Renal cortex interstitium (tissue), 11 donors: ENCODE data around the gene C22orf15. TPM values are rescaled to one million over a fixed set of nuclear protein-coding genes. Genes with fewer than 3 reads are reported as not detected.

Experiments
- DNase-seq, 11 donors: peaks; one replicate each; pipeline ENCODE4 v3.0.0-alpha.2; 2013; ENCODE audit warnings: low read depth in 9 of 11, low spot score in 4 of 11; ENCODE audit errors: extremely low read depth in 1 of 11
- polyA plus RNA-seq, 3 donors: library from polyadenylated mRNA; unstranded; fragments of 120-200 nt; gene quantifications; one replicate each; pipeline ENCODE4 v1.2.1, GENCODE V29; 2013; ENCODE audit not compliant: insufficient read length in 3 of 3

Gene C22orf15
- polyA plus RNA-seq, 3 donors: 2.4 to 3.5 (median 3.2) TPM

DNA sequence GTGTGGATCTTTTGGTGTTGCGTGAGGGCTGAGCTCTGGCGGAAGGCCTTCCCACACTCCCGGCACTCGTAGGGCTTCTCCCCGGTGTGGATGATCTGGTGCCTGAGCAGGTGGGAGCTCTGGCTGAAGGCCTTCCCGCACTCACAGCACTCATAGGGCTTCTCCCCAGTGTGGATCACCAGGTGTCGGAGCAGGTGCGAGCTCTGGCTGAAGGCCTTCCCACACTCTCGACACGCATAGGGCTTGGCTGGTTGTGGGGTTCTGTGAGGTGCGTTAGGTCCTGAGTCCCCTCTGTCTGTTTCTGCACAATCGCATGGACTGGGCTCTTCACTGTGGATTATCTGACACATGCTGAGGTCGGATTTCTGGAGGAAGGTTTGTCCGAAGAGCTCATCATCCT lies 18.3 kb upstream of the C22orf15 start:
- DNase-seq: no peak

DNA sequence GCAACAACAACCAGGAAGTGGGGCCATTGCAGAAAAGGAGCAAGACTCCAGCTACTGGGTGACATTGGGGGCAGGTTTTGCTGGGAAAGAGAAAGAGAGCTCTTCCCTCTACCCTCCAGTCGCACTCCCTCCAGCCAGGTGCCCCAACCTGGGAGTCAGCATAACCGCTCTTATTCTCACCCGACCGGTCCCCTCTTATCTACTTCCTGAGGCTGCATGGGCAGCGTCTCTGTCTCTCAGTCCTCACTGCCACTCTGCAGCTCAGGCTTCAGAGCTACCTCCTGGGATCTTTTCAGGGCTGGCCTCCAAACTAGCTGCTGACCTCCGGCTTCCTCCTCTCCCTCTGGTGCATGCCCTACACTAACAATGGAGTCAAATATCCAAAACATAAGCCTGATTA lies 17.0 kb upstream of the C22orf15 start:
- DNase-seq: no peak

DNA sequence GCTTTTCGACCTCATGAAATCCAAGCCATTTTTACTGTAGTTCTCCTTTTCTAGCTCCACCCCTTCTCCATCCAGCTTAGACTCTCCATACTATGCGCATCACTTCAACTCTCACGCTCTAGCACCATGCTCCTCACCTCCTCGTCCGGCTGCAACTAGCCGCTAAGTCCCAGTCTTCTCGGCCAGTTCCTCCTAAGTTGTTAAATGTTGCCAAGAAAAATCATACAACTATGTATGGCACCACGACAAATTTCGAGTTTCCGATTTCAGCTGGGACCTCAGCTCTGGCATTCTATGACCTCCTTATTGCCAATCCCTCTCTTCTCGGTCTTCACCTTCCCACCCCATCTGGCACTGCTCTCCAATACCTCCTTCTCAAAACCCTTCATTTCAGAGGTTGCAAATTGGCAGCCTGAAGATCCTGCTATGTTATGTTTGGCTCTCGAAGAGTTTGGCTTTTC lies 12.9 kb upstream of the C22orf15 start:
- DNase-seq: no peak

DNA sequence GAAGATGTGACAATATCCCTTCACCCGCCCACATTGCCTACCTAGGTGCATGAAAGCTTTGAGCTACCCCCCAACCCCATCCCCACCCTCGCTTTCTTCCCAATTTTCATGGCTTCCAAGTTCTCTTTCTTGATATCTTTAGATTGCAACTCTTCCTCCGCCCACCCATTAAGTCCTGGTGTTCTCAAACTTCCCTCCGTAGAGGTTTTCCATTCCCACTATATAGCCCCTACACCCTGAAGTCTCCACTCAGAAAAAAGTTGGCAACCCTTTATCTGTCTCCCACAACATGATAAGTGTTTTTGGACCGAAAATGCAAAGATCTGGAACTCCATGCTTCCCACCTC lies 12.4 kb upstream of the C22orf15 start:
- no peak for DNase-seq

DNA sequence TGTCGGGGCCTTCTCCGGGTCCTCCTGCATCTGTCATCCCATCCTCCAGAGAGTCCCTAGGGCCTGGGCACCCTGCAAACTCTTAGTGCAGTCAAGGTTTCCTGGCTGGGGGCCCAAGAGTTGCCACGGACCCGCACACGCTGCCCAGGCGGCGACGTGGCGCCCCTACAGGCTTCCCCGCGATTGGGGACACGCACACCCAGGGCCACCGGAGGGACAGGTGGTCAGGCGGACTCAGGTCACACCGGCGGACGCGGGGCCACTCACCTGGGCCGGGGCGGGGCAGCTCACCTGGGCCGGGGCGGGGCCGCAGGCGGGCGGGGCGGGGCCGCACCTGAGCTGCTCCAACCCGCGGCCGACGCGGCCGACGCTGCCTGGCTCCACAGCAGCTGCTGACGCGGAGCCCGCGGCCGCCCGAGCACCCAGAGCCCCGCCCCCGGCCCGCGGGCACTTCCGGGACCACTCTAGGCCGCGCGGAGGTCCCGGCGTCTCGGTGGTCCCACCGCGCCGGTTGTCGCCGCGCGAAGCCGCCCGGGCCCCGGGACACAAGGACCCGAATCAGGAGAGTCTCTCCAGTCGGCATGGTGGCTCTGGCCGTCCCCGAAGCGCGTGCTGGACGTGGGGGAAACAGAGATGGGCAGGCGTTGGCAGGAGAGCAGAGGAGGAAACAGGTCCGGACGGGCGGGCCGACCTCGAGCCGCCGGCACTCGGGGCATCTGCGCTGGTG lies 11.9 kb upstream of the C22orf15 start, which contains the start of gene ZNF70:
TSS of gene ZNF70 (minus strand) at position 399 of the 727 bp plus-strand sequence. CDS start 5,972 bp downstream, outside the sequence.
- peak in 7 of 11 donors; percentile 61 to 84 (median 82) for DNase-seq

DNA sequence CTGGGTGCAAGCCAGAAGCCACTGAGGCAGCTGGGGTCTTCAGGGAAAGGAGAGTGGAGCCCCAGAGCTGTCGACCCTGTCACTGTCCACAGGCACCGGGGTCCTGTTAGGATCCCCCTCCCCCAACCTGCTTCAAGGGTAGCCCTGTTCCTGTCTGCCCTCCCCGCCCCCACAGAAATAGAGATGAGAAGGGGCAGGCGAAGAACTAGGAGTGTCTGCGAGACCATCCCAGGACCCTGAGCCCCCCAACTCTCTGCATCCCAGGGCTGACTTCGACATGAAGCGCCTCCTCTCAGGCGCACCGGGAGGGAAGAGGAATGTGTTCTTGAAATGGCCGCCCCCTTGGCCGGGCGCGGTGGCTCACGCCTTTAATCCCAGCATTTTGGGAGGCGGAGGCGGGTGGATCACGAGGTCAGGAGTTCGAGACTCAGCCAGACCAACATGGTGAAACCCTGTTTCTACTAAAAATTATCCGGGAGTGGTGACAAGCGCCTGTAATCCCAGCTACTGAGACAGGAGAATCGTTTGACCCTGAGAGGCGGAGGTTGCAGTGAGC lies 11.3 kb upstream of the C22orf15 start:
- DNase-seq: peak in 3 of 11 donors; percentile 28 to 42 (median 41)

DNA sequence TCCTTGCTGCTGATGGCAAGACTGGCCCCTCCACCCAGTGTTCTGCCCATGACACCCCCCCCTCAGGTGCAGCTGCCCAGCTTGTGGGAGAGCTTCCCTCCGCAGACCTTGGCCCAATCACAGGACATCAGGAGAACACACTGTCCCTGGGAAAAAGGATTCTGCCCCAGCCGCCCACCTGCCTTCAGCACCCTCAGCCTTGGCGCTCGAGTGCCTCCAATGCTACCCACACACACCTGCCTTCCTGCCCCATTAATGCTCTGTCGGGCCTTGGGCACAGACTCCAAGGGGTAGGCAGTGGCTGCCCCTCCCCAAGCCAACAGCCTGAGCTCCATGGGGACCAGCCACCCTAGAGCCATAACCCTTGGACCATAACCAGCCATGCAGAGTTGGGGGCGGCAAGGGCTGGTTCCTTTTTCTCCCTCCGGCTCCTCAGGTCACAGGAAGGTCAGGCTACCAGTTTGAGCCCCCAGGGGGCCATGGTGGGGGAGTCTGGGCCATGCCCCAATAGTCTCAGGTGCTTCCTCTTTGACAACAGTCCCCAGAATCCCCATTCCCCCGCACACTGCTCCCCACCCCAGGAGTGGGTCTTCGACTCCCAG lies 10.6 kb upstream of the C22orf15 start:
- DNase-seq: no peak

DNA sequence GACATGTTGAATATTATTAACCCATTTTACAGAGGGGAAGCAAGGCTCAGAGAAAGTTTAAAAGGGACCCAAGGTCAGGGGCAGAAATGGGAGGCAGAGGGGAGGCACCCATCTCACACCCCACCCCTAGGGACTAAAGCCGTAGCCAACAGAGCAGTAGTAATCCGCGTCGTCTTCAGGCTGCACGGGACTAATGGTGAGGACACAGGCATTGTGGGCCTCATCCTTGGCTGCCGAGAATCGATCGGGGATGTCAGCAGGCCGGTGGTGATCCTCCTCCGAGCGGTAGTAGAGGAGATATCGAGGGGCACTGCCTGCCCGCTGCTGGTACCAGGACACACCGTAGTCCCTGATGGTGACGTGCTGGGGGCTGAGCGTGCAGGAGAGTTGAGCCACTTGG lies 10.0 kb upstream of the C22orf15 start:
- no peak for DNase-seq

DNA sequence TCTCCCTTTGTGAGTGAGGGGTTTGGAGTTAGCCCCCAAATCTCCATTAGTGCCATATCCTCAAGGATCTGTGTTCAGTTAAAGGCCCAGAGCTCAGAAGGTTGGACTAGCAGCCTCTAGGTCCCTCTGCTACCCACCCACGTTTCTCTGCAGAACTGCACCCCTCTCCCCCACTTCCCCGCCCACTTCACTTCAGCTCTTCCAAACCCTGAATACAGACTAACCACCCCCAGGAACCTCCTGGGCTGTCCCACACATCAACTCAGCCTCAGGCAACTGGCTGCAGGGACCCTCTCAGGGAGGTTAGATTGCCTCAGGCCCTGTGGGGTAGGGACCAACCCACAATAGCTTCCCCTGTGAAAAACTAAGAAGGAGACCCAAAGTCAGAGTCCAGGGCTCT lies 9.4 kb upstream of the C22orf15 start:
- no peak for DNase-seq

DNA sequence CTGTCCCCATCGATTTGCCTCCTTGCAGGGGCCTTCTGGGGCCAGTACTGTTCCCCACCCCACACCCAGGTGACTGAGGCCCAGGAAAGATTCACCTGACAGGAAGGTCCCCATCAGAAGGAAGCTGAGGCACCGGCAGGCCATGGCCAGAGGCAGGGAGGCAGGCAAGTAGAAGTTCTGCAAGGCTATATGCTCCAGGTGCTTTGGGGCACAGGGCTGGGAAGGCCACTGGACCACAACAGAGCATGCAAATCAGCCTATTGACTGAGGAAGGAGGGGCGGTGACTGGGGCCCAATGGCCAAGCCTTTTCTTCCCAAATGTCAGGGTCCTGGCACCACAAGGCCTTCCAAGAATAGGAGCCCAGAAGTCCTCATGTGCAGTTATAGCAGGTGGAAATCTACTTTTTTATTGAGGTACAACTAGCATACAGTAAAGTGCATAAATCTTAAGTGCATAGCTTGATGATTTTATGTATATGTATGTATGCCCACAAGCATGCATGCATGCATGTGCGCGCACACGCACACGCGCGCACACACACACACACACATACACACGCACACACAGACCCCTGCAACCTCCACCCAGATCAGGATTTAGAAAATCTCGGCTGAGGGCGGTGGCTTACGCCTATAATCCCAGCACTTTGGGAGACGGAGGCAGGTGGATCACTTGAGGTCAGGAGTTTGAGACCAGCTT lies 8.4 kb upstream of the C22orf15 start, which contains the start of gene VPREB3:
TSS of gene VPREB3 (minus strand) at position 206 of the 700 bp plus-strand sequence. CDS start at position 144, 62 bp downstream.
- DNase-seq: no peak

DNA sequence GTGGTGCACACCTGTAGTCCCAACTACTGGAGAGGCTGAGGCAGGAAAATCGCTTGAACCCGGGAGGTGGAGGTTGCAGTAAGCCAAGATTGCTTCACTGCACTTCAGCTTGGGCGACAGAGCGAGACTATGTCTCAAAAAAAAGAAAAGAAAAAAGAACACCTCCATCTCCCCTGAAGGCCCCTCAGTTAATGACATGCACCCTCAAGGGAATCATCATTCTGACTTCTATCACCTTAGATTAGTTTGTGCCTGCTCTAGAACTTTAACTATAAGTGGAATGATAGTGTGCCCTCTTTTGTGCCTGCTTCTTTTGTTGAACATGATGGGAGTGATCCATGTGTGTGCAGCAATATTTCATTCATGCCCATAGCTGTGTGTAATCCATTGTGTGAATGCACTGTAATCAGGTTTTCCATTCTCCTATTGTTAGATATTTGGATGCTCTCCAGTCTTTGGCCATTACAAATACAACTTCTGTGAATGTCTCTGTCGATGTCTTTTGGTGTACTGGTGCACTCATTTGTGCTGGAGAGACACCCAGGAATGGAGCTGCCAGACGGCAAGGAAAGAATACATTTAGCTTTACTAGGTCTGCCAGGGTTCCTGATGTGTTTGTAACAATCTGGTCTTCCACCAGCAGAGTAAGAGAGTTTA lies 7.7 kb upstream of the C22orf15 start:
- DNase-seq: no peak

DNA sequence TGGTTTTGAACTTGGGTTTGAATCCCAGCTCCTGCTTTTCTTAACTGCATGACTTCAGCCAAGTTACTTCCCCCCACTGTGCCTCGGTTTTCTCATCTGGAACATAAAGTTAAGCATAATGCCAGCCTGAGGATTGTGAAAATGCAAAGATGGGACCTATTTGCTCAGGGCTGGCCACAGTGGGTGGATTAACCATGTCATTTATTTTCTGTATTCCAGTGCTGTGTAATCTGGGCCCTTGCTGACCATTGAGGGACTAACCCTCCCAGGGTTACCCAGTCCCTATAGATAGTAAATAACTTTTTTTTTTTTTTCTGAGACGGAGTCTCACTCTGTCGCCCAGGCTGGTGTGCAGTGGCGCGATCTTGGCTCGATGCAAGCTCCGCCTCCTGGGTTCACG lies 7.1 kb upstream of the C22orf15 start:
- DNase-seq: no peak

DNA sequence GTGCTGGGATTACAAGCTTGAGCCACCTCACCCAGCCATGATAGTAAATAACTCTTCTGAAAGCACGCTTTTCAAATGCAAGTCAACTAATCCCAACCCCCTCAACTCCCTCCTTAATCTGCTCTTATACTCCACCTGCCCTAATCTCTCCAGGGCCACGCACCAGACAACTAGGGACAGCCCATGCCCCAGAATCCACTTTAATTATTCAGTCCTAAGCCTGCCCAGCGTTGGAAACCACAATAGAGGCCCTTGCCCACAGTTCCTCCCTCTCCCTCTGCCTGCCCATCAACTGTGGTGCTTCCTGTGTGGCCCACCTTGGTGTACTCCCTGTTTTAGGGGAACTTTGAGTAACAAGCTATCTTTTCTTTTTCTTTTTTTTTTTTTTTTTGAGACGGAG lies 5.9 kb upstream of the C22orf15 start:
- no peak for DNase-seq

DNA sequence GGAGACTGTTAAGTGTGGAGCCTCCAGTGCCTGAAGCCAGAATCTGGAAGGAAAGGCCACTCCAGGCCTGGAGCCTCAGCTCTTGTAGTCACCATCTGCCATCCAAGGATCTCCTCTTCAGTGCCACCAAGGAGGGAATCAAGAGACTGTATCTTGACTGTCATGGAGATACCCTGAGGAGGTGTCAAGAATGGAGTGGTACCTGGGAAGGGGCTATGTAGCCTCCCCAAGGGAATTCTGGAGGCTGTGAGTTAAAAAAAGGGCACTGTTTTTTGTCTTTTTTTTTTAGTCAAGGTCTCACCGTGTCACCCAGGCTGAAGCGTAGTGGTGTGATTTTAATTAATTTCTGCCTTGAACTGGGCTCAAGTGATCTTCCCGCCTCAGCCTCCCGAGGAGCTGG lies 3.2 kb upstream of the C22orf15 start:
- DNase-seq: no peak

DNA sequence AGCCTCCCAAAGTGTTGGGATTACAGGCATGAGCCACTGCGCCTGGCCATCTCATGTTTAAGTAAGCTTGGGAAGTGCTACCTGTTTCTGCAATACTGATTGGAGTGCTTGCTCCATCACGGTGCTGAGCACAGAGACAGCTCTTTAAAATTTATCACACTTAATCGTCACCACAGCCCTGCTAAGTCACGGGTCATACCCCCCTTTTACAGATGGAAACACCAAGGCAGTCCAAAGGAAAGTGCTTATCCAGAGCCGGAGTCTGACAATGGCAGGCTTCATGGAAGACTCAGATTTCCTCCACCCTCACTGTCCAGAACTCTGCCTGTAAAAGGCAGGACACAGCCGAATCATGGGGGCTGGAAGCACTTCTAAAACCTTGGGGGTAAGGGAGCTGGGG lies 2.7 kb upstream of the C22orf15 start:
- no peak for DNase-seq

DNA sequence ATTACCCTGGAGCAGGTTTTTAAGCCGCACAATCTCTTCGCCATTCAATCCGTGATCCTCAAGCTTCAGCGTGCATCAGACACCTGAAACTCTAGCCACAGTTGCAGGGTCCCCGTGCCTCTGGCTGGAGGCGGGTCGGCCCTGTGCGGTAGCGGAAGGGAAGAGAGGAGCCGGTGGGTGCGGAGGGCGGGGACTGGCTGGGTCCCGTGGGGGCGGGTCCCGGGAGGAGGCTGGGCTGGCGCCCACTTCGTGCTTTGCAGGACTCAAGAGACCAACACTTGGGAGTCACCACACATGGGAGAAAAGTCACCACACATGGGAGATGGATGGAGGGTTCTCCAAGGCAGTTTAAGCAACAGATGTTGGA lies 772 bp downstream of the C22orf15 start:
- DNase-seq: no peak

DNA sequence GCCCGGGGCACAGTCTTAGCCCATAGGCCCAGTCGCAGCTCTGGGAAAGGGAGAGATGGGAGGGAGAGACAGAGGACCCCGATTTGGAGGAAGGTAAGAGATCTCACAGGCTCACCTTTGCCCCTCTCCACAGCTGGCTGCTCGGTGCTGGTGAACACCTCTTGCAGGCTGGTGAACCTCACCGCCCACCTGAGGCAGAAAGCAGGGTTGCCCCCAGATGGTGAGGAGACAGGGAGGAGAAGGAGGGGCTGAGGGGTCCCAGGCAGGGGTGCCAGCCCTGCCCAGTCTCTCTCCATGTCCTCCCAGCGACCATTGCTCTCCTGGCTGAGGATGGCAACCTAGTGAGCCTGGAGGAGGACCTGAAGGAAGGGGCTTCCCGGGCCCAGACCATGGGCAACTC lies 1.2 kb downstream of the C22orf15 start:
- no peak for DNase-seq

DNA sequence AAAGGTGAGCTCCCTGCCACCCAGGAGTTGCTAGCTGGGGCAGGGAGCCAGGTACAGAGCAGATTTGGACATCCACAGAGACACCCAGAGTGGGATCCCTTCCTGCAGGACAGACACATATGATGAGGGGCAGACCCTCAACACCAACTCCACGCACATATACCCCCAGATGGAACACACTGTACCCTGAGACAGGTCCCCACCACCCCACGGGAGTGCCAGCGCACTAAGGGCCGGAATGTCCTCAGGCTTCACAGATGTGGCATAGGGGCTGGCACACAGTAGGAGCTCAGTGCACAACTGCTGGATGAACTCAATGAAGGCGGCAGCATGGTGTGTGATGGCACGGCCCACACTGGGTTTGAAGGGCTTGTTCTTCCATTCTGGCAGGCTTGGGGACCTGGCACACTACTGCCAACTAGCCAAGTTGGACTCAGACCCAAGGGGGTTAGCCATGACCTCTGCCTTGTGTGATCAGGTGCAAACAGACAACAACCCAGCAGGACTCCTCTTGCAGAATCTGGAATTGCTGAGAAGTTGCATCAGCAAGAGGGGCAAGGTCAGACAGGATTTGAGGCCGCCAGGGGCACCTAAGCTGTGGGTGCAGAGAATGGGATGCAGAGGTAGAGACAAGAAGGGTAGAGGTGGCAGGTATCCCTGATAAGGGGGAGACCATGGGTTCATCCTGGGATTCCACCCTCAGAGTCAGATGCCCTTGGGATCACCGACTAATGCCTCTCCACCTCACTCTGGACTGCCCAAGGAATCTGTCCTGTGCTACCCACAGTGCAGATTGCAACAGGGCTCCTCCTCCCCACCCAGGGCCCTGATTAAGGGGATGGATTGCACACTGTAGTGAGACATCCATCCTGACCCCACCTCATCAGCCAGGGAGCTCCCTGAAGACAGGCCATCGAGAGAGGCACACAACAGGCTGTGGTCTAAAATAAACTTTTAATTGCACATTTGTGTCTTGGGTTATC lies 2.4 kb downstream of the C22orf15 start:
- no peak for DNase-seq
